Upper lobe of left lung (tissue), 4 donors: ENCODE results near the gene FHOD3.

ENCODE experiments used
- POLR2AphosphoS5 ChIP-seq, 2 donors: sonication (generic); formaldehyde crosslinking; IDR thresholded peaks; one replicate each; pipeline ENCODE4 v1.5.1; 2017; ENCODE audit warnings: antibody characterized with exemption in 2 of 2
- TF ChIP-seq, protein P1 (sequence below), 6 experiments: fragments of 450-650 bp in 4 of 6; fragments of 200-600 bp in 2 of 6; sonication (generic) in 2 of 6; IDR thresholded peaks; one replicate each; pipeline ENCODE4 v1.5.1; 2016 to 2019; ENCODE audit warnings: antibody characterized with exemption in 6 of 6

DNA sequence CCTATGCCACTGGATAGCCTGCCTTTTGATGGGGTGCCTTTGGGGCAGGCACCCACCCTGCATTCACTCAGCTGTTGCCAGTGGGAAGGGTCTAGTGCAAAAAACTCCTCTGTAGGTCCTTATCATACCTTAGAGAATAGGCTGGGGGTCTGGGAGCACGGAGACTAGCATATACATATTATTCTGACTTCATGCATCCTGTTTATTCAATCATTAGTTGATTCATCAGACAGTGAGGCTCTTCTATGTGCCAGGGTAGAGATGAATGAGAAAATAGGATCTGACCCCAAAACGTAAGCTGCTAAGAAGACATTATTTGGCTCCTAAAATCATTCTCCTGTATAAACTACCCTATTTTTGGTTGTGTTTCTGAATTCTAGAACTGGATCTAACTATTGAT is 378.0 kb downstream of the FHOD3 start:
- TF ChIP-seq POLR2AphosphoS5 (IDR thresholded peaks at IDR 0.05), result no peak
- TF ChIP-seq, protein P1, sequence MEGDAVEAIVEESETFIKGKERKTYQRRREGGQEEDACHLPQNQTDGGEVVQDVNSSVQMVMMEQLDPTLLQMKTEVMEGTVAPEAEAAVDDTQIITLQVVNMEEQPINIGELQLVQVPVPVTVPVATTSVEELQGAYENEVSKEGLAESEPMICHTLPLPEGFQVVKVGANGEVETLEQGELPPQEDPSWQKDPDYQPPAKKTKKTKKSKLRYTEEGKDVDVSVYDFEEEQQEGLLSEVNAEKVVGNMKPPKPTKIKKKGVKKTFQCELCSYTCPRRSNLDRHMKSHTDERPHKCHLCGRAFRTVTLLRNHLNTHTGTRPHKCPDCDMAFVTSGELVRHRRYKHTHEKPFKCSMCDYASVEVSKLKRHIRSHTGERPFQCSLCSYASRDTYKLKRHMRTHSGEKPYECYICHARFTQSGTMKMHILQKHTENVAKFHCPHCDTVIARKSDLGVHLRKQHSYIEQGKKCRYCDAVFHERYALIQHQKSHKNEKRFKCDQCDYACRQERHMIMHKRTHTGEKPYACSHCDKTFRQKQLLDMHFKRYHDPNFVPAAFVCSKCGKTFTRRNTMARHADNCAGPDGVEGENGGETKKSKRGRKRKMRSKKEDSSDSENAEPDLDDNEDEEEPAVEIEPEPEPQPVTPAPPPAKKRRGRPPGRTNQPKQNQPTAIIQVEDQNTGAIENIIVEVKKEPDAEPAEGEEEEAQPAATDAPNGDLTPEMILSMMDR (IDR thresholded peaks at IDR 0.05), result no peak
